H7 (cell line): Measurements from ENCODE around the gene DNAJC25. TPM values are rescaled to one million over a fixed set of nuclear protein-coding genes. Genes with fewer than 3 reads are reported as not detected.

Experiments
- DNase-seq: peaks from one replicate; pipeline ENCODE4 v3.0.0; 2012
- H3K27me3 ChIP-seq: 2 replicates; pipeline ENCODE4 v1.6.0; 2011; ENCODE audit warnings: mild to moderate bottlenecking, low read length; ENCODE audit not compliant: control insufficient read depth, insufficient read depth
- H3K36me3 ChIP-seq: replicated peaks from 2 replicates; pipeline ENCODE4 v1.5.1; 2011; ENCODE audit warnings: low read length; ENCODE audit not compliant: control insufficient read depth, insufficient read depth
- H3K4me3 ChIP-seq: 2 replicates; pipeline ENCODE4 v1.5.1; 2011; ENCODE audit warnings: low read depth, mild to moderate bottlenecking, control low read depth, low read length, moderate library complexity; ENCODE audit not compliant: insufficient read depth
- total RNA-seq: library from RNA; depleted of rRNA; stranded (reverse); fragments of >200 nt; shearing (Covaris generic); gene quantifications from 2 replicates; pipeline ENCODE4 v1.2.3, GENCODE V29; 2014

DNAJC25 gene
- total RNA-seq, 1 experiment from 2014 or later: 6.1 TPM

DNA sequence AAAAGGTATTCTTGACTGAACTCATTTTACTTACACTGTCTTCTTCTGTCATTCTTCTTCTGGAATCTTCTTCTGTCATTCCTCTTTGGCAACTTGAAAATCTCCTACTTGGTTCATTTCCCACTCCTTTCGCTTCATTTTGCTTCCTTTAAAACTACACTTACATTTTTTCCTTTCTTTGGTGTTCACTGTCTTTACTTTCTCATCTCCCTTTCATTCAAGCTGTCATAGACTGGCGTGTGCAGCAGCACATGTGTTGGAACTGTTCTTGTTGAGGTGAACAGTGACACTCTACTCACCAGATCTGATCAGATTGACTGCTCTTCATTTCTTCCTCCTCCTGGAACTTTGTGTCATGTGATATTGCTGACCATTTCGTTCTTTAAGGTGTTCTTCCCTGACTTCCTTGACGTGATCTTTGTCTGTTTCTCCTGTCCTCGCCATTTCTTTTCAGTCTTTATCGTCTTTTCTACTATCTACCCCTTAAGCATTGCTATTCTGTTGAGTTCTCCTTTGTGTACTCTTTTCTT lies 6.4 kb downstream of the DNAJC25 start:
- H3K4me3 ChIP-seq: no peak overlapping the region
- no peaks in the 10 kb centered on the region for H3K27me3 ChIP-seq
- no peaks in the 10 kb centered on the region; the same call in 1 of the 2 replicates for H3K36me3 ChIP-seq
- DNase-seq: no peak

DNA sequence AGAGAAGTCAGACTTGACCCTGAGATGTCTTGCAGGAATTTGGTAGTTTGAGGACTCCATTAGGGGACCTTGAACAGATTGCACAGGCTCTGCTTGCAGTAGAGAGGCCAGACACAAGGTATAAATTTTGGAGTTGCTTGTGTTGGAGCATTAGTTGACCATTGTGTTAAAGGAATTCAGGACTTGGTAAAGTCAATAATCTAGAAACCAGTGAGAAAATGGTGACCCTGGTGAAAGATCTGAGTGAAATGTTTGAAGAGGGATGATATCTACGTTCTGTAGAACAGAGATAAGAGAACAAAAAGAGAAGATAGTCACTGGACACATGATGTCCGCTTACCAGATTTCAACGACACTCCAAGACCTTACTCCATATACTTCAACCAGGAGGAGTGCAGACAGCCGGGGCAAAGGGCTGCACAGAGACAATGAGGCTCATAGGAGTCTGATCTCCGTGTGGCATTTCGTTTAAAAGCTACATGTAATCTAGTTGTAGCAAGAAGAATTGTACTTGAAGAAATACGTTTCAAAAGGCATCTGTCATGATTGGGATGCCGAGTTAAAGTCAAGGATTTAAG lies 13.2 kb downstream of the DNAJC25 start:
- Histone ChIP-seq H3K4me3 (no peak overlapping the region), H3K27me3 (no peaks in the 10 kb centered on the region), H3K36me3 (peaks cover 2% of the 10 kb centered on the region)
- no peak for DNase-seq

DNA sequence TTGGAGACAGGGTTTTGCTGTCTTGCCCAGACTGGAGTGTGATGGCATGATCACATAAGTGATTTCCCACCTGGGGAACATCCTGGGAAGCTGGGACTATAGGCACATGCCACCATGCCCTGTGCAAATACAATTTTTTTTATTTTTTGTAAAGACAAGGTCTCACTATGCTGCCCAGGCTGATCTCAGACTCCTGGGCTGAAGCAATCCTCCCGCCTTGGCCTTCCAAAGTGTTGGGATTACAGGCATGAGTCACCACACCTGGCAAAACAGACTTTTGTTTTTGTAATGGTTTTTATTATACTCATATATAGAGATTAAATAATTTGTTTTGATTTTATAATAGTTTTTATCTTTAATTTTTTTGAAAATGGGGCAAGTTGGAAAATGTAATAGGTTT lies 14.7 kb downstream of the DNAJC25 start:
- Histone ChIP-seq H3K36me3 (peaks cover 2% of the 10 kb centered on the region), H3K4me3 (no peak overlapping the region), H3K27me3 (no peaks in the 10 kb centered on the region)
- no peak for DNase-seq

DNA sequence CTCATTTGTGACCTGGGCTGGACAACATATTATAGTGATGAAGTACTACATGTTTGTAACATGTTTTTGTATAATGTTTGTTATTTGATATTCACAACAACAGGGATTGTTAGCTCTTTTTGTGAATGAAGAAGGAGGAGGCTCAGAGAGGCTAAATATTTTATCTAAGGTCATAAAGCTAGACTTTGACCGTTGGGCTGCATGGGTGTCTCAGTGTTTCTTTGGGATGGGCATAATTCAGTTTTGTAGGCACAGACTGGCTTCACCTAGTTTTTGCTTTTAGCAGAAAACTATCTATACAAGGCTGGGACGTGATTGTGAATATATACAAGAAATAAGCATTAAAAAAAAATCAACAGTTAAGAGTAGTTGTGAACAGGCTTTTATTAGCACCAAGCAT lies 15.3 kb downstream of the DNAJC25 start:
- Histone ChIP-seq H3K27me3 (no peaks in the 10 kb centered on the region), H3K36me3 (peaks cover 2% of the 10 kb centered on the region), H3K4me3 (no peak overlapping the region)
- DNase-seq: no peak

DNA sequence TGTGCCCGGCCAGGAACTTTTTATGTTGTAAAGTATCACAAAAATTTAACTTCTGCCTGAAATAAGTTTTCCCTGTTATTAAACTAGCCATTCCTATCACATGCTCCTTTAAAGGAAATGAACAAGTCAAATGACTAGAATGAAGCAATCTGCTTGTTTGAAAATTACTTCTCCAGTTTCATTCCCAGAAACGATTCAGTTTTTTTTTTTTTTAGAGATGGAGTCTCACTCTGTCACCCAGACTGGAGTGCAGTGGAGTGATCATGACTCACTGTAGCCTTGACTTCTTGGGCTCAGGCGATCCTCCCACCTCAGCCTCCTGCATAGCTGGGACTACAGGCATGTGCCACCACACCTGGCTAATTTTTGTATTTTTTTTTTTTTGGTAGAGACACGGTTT lies 16.9 kb downstream of the DNAJC25 start:
- no peak for DNase-seq
- Histone ChIP-seq H3K4me3 (no peak overlapping the region), H3K36me3 (peaks cover 2% of the 10 kb centered on the region), H3K27me3 (no peaks in the 10 kb centered on the region)

DNA sequence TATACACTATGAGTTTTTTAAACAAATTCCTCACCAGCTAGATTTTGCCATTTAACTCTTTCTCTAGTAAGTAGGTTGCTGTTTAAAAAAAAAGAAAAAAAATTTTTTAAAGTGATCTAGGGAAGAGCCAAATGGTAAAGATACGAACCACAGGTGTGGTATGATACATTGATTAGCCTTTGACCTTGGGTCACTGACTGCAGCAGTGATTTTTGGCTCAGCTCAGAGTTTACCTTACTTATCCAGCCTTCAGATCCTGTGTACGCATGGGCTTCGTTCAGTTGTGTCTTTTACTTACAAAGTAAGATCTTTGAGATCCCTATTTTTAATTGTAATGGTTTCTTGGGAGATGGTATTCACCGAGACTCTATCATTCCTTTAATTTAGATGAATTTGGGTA lies 17.9 kb downstream of the DNAJC25 start:
- DNase-seq: no peak
- Histone ChIP-seq H3K36me3 (peaks cover 2% of the 10 kb centered on the region), H3K27me3 (no peaks in the 10 kb centered on the region), H3K4me3 (no peak overlapping the region)

DNA sequence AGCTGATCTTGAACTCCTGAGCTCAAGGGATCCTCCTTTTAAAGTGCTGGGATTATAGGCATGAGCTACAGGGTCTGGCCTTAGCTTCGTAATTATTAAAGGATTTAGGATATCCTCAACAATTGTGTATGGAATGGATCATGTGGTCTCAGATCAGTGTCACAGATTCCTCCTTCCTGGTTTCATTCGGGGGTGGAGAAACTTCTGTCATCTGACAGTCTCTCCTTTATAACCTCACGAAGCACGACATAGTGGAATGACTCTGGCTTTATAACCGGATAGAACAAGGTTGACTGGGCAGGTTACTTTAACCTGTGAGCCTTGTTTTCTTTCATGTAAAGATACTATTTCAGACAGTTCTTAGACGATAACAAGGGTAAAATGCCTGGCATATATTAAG lies 25.9 kb downstream of the DNAJC25 start:
- no peak for DNase-seq
- Histone ChIP-seq H3K27me3 (peaks cover 4% of the 10 kb centered on the region), H3K4me3 (no peak overlapping the region), H3K36me3 (no peaks in the 10 kb centered on the region; the same call in 1 of the 2 replicates)

DNA sequence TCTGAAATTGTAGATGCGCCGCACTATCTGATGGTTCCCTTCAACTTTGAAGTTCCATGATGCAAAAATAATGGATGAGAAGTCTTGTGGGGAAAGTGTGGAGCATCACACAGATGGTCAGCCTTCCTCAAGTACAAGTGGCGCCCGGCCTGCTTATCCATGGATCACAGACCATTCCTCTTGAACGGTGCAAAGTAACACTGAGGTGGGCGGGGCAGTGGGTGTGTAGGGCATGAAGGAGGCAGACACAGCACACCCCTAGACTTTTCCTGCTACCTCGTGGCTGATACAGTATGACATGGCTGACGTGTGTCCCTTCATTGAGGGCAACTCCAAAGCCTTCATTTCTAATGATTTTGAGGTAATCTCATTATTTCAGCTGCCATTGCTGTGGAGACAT lies 27.8 kb downstream of the DNAJC25 start:
- H3K4me3 ChIP-seq: no peak overlapping the region
- H3K36me3 ChIP-seq: no peaks in the 10 kb centered on the region
- DNase-seq: no peak
- peaks cover 4% of the 10 kb centered on the region for H3K27me3 ChIP-seq

DNA sequence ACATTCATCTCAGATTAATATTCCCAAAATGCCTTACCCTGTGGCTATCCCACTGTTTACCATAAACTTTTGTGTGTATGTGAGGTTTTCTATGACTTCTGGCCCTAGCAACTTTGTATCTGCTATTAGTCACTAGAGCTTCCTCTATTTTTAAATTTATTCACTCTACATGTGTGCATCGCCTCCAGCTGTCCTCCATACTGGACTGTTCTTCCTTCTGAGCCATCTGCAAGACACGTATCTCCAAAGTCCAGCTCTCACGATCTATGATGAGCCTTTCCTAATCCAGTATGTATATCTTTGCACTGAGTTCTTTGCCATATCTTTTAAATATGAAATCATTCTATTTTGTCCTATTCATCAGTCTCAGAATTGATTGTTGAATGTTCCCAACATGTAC lies 28.6 kb downstream of the DNAJC25 start:
- Histone ChIP-seq H3K4me3 (no peak overlapping the region), H3K36me3 (no peaks in the 10 kb centered on the region), H3K27me3 (peaks cover 4% of the 10 kb centered on the region)
- DNase-seq: no peak

DNA sequence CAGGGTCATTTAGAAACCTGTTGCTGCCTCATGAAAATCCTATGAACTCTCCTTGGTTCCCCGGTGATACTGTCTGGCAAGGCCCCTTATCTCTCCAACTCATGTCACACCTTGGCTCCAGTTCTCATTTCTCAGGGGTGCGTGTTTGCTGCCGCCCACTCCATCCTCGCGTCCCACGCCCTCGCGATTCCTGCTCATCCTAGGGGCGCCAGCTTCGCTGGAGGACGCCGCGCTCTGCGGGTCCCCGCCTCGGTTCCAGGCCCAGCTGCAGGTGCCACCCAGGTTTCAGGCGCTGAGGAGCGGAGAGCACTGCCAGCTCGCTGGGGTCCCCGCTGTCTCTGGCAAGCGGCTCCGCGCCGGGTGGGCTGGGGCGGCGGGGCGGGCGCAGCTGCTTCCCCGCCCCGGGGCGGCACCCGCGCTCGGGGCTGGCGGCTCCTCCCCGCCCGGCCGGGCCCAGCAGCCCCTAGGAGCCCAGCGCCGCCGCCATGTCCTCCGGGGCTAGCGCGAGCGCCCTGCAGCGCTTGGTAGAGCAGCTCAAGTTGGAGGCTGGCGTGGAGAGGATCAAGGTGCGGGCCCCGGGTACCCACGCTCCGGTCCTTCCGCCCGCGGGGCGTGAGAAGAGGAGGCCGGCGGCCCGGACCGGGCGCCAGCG lies 30.1 kb downstream of the DNAJC25 start, which contains the start of gene GNG10:
TSS of gene GNG10 (plus strand) at position 456 of the 652 bp plus-strand sequence. CDS start at position 486, 30 bp downstream.
- Histone ChIP-seq H3K36me3 (no peaks in the 10 kb centered on the region; the same call in 1 of the 2 replicates), H3K27me3 (peaks cover 4% of the 10 kb centered on the region), H3K4me3 (peak within 1 kb of the TSS; percentile 68)
- peak; percentile 89 for DNase-seq

DNA sequence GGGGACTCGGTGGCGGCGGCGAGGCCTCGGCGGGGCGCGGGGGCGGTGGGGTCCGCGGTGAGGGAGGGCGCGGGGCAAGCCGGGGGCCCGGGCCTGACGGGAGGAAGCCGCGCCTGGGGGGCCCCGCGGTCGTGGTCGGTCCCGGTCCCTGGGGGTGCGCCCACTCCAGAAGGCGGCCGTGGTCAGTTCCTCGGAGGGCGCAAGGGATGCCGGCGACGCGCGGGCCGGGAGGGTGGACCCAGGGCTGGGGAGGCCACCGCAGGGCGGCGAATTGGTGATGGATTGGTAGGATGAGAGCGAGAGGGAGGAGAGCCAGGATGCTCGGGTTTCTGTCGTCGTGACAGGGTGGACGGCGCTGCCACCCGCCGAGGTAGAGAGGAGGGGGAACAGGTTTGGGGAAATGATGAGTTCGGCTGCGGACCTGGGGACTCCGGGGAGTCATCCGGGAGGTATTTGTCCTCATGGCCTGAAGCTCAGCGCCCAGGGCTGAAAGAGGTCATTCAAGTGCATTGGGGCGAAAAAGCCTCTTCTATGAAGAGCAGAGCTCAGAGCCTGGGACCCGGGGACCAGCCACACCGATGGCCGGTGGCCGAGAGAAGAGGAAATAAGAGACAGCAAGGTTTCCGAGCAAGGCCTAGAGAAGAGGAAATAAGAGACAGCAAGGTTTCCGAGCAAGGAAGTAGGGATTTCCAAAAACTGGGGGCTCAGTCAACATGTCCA lies 30.8 kb downstream of the DNAJC25 start:
- DNase-seq: peak; percentile 82
- peak overlapping the region; percentile 68 for H3K4me3 ChIP-seq
- peaks cover 2% of the 10 kb centered on the region for H3K36me3 ChIP-seq
- peaks cover 4% of the 10 kb centered on the region for H3K27me3 ChIP-seq

DNA sequence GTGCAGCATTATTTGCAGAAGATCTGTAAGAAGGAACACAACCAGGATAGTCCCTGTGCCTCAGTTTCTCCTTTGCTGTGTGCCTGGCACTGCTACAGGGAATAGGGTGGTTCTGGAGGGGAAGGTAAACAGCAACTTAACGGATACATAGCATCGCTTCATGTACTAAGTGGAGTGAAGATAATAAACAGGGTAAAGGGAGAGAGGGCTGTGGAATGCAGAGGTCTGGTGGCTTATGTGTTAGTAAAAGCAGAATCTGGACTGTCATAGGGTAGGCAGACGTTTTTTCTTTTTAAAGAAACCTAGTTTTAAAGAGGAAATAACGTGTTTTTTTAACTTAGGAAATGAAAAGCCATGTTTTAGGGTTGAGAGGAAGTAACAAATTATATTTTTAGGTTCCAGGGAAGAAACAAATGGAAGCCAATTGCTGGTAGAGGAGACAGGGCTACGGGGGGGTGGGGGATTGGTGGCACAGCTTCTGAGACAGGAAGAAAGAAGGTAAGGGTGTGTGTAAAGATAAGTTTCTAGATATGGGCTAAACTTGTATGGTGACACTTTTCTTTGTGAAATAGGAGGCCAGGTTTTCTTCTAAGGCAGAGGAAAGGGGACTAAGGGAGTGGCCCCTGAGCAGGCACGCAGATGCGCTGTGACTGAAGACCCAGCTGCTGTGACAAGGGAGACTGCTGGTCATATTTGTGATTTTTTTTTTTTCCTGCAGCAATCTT lies 31.6 kb downstream of the DNAJC25 start:
- no peak for DNase-seq
- Histone ChIP-seq H3K36me3 (peaks cover 2% of the 10 kb centered on the region), H3K27me3 (peaks cover 4% of the 10 kb centered on the region), H3K4me3 (peak overlapping the region; percentile 68)

DNA sequence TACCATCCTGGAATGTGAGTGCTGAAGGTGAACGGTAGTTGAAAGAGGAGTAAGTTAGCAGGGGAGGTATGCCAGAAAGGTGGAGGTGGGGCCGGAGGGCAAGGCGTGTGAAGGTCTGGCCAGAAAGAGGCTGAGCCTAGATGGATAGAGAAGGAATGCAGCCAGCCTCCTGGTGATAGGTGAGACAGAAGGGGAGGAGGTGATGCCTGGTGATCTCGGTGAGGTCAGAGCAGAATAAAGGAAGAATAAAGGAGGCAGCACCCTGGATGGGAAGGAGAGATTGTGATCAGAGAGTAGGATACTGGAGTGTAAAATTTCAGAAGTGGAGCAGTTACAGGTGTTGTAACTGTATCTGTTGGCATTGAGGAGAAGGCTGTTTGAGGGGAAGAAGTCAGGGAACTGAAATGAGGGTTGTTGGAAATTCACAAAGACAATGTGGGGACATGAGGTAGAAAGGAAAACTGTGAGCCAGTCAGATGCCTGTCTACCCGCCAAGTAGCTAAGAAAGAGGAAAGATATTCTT lies 32.2 kb downstream of the DNAJC25 start:
- DNase-seq: peak; percentile 68
- H3K36me3 ChIP-seq: peaks cover 2% of the 10 kb centered on the region
- H3K4me3 ChIP-seq: no peak overlapping the region

DNA sequence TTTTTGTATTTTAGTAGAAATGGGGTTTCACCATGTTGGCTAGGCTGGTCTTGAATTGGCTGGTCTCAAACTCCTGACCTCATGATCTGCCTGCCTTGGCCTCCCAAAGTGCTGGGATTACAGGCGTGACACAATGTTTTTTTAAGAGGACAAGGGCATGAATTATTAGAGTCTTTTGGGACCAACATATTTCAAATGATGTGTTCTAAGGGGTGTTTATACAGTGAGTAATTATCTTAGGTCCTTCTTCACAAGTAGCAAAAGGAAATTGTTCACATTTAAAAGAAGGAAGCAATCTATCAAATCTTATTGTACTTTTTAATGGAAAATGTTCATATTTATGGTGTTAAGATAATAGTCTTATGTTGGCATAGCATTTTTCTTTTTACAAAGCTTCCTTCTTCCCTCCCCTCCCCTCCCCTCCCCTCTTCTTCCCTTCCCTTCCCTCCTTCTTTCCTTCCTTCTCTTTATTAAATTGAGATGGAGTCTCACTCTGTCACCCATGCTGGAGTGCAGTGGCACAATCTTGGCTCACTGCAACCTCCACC lies 37.0 kb downstream of the DNAJC25 start:
- Histone ChIP-seq H3K36me3 (peaks cover 2% of the 10 kb centered on the region), H3K4me3 (no peak overlapping the region), H3K27me3 (no peaks in the 10 kb centered on the region)
- DNase-seq: no peak

More for the DNA sequence above, 32.2 kb downstream of the DNAJC25 start:
- peaks cover 4% of the 10 kb centered on the region for H3K27me3 ChIP-seq
